K562 (cell line): ENCODE data around the gene FAM222A. TPM values are rescaled to one million over a fixed set of nuclear protein-coding genes. Genes with fewer than 3 reads are reported as not detected.

Experiments
- ATAC-seq: fragments of 200-7000 bp; cut with Tn5 transposase; 3 replicates; pipeline ENCODE4 v1.9.1; 2020; ENCODE audit warnings: moderate library complexity
- BruUV-seq: library from RNA; stranded (reverse); fragments of 400-500 nt; replicated peaks from 2 replicates; lab custom pipeline; 2021; lab: Mats Ljungman, UMichigan
- CTCF ChIA-PET: fragments of 300-600 bp; formaldehyde crosslinking; extraction: SDS; loops from one replicate; lab custom pipeline; 2021; ENCODE audit warnings: low intra/inter-chr PET ratio; lab: Yijun Ruan, JAX
- POLR2A ChIA-PET: fragments of 300-600, 350-650 bp; sonication (Branson Sonifier 250); formaldehyde crosslinking; extraction: SDS; loops from one replicate; lab custom pipeline; 2021; ENCODE audit warnings: antibody characterized with exemption, inconsistent platforms; lab: Yijun Ruan, JAX
- DNase-seq, 4 experiments: peaks; one replicate each; pipeline versions ENCODE4 v3.0.0 to v3.0.0-alpha.2; 2011 to 2018; ENCODE audit warnings: low spot score in 3 of 4, mixed read lengths in 3 of 4; ENCODE audit errors: extremely low read depth in 1 of 4
- FAIRE-seq: peaks from 2 replicates; lab custom pipeline; 2011; peaks lifted over from hg19 to GRCh38; lab: Jason Lieb, UNC
- H2AFZ ChIP-seq: 2 replicates; pipeline ENCODE4 v1.6.0; 2011; ENCODE audit warnings: low read depth, low read length, control low read depth, inconsistent platforms
- H3K27ac ChIP-seq: fragments of 200-600 bp; 3 replicates; pipeline ENCODE4 v1.8.0; 2011; ENCODE audit warnings: low read depth, mild to moderate bottlenecking, control low read depth, inconsistent platforms, low read length, moderate library complexity, mixed read lengths; ENCODE audit errors: extremely low read depth
- H3K27me3 ChIP-seq, 2 experiments: fragments of 300-600 bp in 1 of 2; 2 replicates in 1 of 2; 3 replicates in 1 of 2; pipeline versions ENCODE4 v1.6.0 to v1.8.0; 2011; ENCODE audit warnings: inconsistent platforms in 2 of 2, low read length in 2 of 2, mild to moderate bottlenecking in 1 of 2, mixed read lengths in 1 of 2, moderate library complexity in 1 of 2; ENCODE audit not compliant: control insufficient read depth in 2 of 2, insufficient read depth in 2 of 2
- H3K36me3 ChIP-seq: fragments of 300-600 bp; 3 replicates; pipeline ENCODE4 v1.8.0; 2011; ENCODE audit warnings: mild to moderate bottlenecking, low read length, inconsistent platforms; ENCODE audit not compliant: control insufficient read depth, insufficient read depth
- H3K4me1 ChIP-seq, 2 experiments: fragments of 200-600 bp in 1 of 2; replicated peaks in 1 of 2; 2 replicates in 1 of 2; 3 replicates in 1 of 2; pipeline versions ENCODE4 v1.5.1 to v1.8.0; 2011; ENCODE audit warnings: inconsistent platforms in 2 of 2, low read length in 2 of 2, mild to moderate bottlenecking in 1 of 2, mixed read lengths in 1 of 2, moderate library complexity in 1 of 2; ENCODE audit not compliant: control insufficient read depth in 2 of 2, insufficient read depth in 2 of 2
- H3K4me2 ChIP-seq: 2 replicates; pipeline ENCODE4 v1.6.1; 2011; ENCODE audit warnings: low read length, control low read depth, inconsistent platforms, mixed read lengths; ENCODE audit not compliant: insufficient read depth
- H3K4me3 ChIP-seq: fragments of 200-600 bp; sonication (generic), shearing (Covaris generic); 2 replicates; pipeline ENCODE4 v1.5.1; 2016; ENCODE audit warnings: control low read depth, inconsistent platforms
- H3K79me2 ChIP-seq: fragments of 200-600 bp; 3 replicates; pipeline ENCODE4 v1.8.0; 2011; ENCODE audit warnings: low read length, inconsistent platforms; ENCODE audit not compliant: control insufficient read depth, insufficient read depth
- H3K9ac ChIP-seq, 2 experiments: 2 replicates each; pipeline versions ENCODE4 v1.6.0 to v1.6.1; 2011; ENCODE audit warnings: low read depth in 2 of 2, low read length in 2 of 2, control low read depth in 1 of 2, inconsistent platforms in 1 of 2, mild to moderate bottlenecking in 1 of 2, mixed read lengths in 1 of 2; ENCODE audit not compliant: insufficient read depth in 1 of 2
- H3K9me1 ChIP-seq: one replicate; pipeline ENCODE4 v1.6.0; 2011; ENCODE audit warnings: inconsistent platforms, mild to moderate bottlenecking, low read length, moderate library complexity; ENCODE audit not compliant: control insufficient read depth, insufficient read depth
- H3K9me3 ChIP-seq: replicated peaks from 2 replicates; pipeline ENCODE4 v1.5.1; 2011; ENCODE audit warnings: low read depth, low read length, inconsistent platforms; ENCODE audit not compliant: control insufficient read depth, insufficient read depth
- H4K20me1 ChIP-seq: replicated peaks from 2 replicates; pipeline ENCODE4 v1.6.1; 2011; ENCODE audit warnings: low read length, inconsistent platforms, mixed read lengths; ENCODE audit not compliant: control insufficient read depth, insufficient read depth
- ARID2 ChIP-seq: fragments of 450-650 bp; IDR thresholded peaks from 2 replicates; pipeline ENCODE4 v1.6.1; 2017; ENCODE audit warnings: antibody characterized with exemption, mild to moderate bottlenecking
- CBX2 ChIP-seq: fragments of 200-600 bp; sonication (generic); IDR thresholded peaks from one replicate; pipeline ENCODE4 v1.6.1; 2012; ENCODE audit warnings: mild to moderate bottlenecking, low read length, inconsistent platforms; ENCODE audit not compliant: insufficient read depth, poor library complexity, severe bottlenecking
- ELF1 ChIP-seq: fragments of 200-800 bp; sonication (Bioruptor generic); IDR thresholded peaks from 2 replicates; pipeline ENCODE4 v1.6.1; 2016; ENCODE audit warnings: missing genetic modification characterization, missing compliant biosample characterization
- GTF2A2 ChIP-seq: IDR thresholded peaks from 2 replicates; pipeline ENCODE4 v1.6.1; 2016; ENCODE audit warnings: mild to moderate bottlenecking, missing genetic modification characterization, missing compliant biosample characterization
- KLF1 ChIP-seq: fragments of 450-650 bp; IDR thresholded peaks from 2 replicates; pipeline ENCODE4 v1.6.1; 2016; ENCODE audit warnings: missing genetic modification characterization, missing compliant biosample characterization
- MEF2D ChIP-seq: conservative IDR thresholded peaks from 2 replicates; pipeline ENCODE4 v1.6.1; 2016; ENCODE audit warnings: low read depth, missing genetic modification characterization, missing compliant biosample characterization
- MNT ChIP-seq, 2 experiments: fragments of 450-650 bp; conservative IDR thresholded peaks; 2 replicates each; pipeline ENCODE4 v1.6.1; 2017; ENCODE audit warnings: mild to moderate bottlenecking in 2 of 2, moderate library complexity in 2 of 2
- NCOR1 ChIP-seq: fragments of 450-650 bp; IDR thresholded peaks from 2 replicates; pipeline ENCODE4 v1.6.1; 2016; ENCODE audit warnings: mild to moderate bottlenecking, moderate library complexity
- POLR2A ChIP-seq: fragments of 450-650 bp; conservative IDR thresholded peaks from 2 replicates; pipeline ENCODE4 v1.6.1; 2016
- PTBP1 ChIP-seq: fragments of 200-400 bp; formaldehyde crosslinking; IDR thresholded peaks from 2 replicates; pipeline ENCODE4 v1.6.1; 2017; ENCODE audit warnings: low read depth, low read length
- SMARCB1 ChIP-seq: IDR thresholded peaks from 2 replicates; pipeline ENCODE4 v1.6.1; 2011; ENCODE audit warnings: improper control_type of control experiment, low read depth; ENCODE audit not compliant: insufficient read length
- SMARCE1 ChIP-seq: fragments of 450-650 bp; IDR thresholded peaks from 2 replicates; pipeline ENCODE4 v1.7.1; 2016; ENCODE audit warnings: mild to moderate bottlenecking
- XRCC5 ChIP-seq: fragments of 200-400 bp; formaldehyde crosslinking; IDR thresholded peaks from 2 replicates; pipeline ENCODE4 v1.6.1; 2017; ENCODE audit warnings: low read depth, mild to moderate bottlenecking, low read length
- ZBTB34 ChIP-seq: fragments of 250-450 bp; sonication (Bioruptor Pico); IDR thresholded peaks from 2 replicates; pipeline ENCODE4 v1.8.0; 2021; ENCODE audit warnings: mild to moderate bottlenecking, moderate library complexity
- ZBTB7A ChIP-seq: IDR thresholded peaks from 2 replicates; pipeline ENCODE4 v1.6.1; 2011; ENCODE audit warnings: low read depth, mild to moderate bottlenecking, low read length, moderate library complexity, borderline replicate concordance; ENCODE audit not compliant: control insufficient read depth
- ZC3H11A ChIP-seq: IDR thresholded peaks from 2 replicates; pipeline ENCODE4 v1.6.1; 2012; ENCODE audit warnings: low read depth, low read length, improper control_type of control experiment
- ZNF212 ChIP-seq: fragments of 450-650 bp; formaldehyde crosslinking; IDR thresholded peaks from 2 replicates; pipeline ENCODE4 v1.4.0; 2020; ENCODE audit warnings: mild to moderate bottlenecking
- ZNF41 ChIP-seq: fragments of 250-450 bp; sonication (Bioruptor Pico); conservative IDR thresholded peaks from 2 replicates; pipeline ENCODE4 v1.4.0; 2020; ENCODE audit warnings: mild to moderate bottlenecking
- ZNF696 ChIP-seq: fragments of 250-450 bp; sonication (Bioruptor Pico); conservative IDR thresholded peaks from 2 replicates; pipeline ENCODE4 v1.4.0; 2020; ENCODE audit warnings: mild to moderate bottlenecking, moderate library complexity
- ZNF79 ChIP-seq: fragments of 250-450 bp; sonication (Bioruptor Pico); IDR thresholded peaks from 2 replicates; pipeline ENCODE4 v1.4.0; 2020; ENCODE audit warnings: low read depth, mild to moderate bottlenecking, moderate library complexity
- WGBS: fragments of 100-300 bp; shearing (Covaris generic); methylation state at CpG from one replicate; pipeline ENCODE4 v1.1.6; 2016; ENCODE audit warnings: low coverage, mixed read lengths; ENCODE audit not compliant: insufficient coverage; ENCODE audit errors: missing lambda C conversion rate; 5-methylcytosine and 5-hydroxymethylcytosine counted together
- in situ Hi-C: fragments of 300-500 bp; cut with MboI; formaldehyde crosslinking; loops from 4 replicates; pipeline ENCODE4 v1.15.0; 2018; ENCODE audit warnings: inconsistent platforms, mixed read lengths
- intact Hi-C: fragments of 100-400 bp; cut with micrococcal nuclease; formaldehyde crosslinking; loops from 2 replicates; pipeline ENCODE4 v1.14.2; 2022
- polyA plus RNA-seq, 8 experiments: library from polyadenylated mRNA; depleted of rRNA in 4 of 8; stranded (reverse) in 5 of 8; unstranded in 3 of 8; fragments of >200 nt; fragmentation: Nextera tagmentation in 2 of 8; fragmentation: Illumina TruSeq in 1 of 8; extraction: Ambion mirVana in 2 of 8; extraction: Trizol in 1 of 8; gene quantifications; 2 replicates each; pipeline versions ENCODE4 v1.2.1 to v1.2.3, GENCODE V29; 2011 to 2014; ENCODE audit warnings: inconsistent platforms in 1 of 8, missing spikeins in 1 of 8
- total RNA-seq, 7 experiments: library from RNA; depleted of rRNA in 6 of 7; stranded (reverse); fragments of >200 nt in 6 of 7; fragmentation: Illumina TruSeq in 2 of 7; extraction: Trizol in 2 of 7; gene quantifications; 2 replicates each; pipeline versions ENCODE4 v1.2.1 to v1.2.3, GENCODE V29; 2011 to 2021; ENCODE audit warnings: low replicate concordance in 1 of 7
- TF ChIP-seq, protein P1 (sequence below), 3 experiments: fragments of 200-800 bp in 1 of 3; sonication (Bioruptor generic) in 1 of 3; sonication (generic) in 1 of 3; formaldehyde crosslinking in 1 of 3; IDR thresholded peaks; 2 replicates each; pipeline versions ENCODE4 v1.6.1 to v1.8.0; 2016 to 2022; ENCODE audit warnings: mild to moderate bottlenecking in 2 of 3, missing compliant biosample characterization in 2 of 3, missing genetic modification characterization in 2 of 3, missing genetic modification reagents in 1 of 3

The FAM222A gene
- total and polyA plus RNA-seq, 9 of the 15 experiments (the other 6 are each of a cell fraction or from before 2014, with no cell fraction given), result 0.03 to 0.36 (median 0.12) TPM; not detected in 1

- H3K9me1 ChIP-seq, result no peaks in the 10 kb centered on the region
- peaks cover 18% of the 10 kb centered on the region for H4K20me1 ChIP-seq
- no peak overlapping the region for H3K4me2 ChIP-seq
- no peak overlapping the region for H2AFZ ChIP-seq
- H3K4me3 ChIP-seq, result no peak overlapping the region
- ChIA-PET CTCF (no interaction called here), POLR2A (no interaction called here)
- no peak overlapping the region for H3K27ac ChIP-seq
- BruUV-seq, result no TSS peak
- intact Hi-C loops (no loop called here), in situ Hi-C loops (no loop called here)
- H3K9ac ChIP-seq, result no peak overlapping the region
- no peaks in the 10 kb centered on the region for H3K36me3 ChIP-seq
- H3K4me1 ChIP-seq, result peaks cover 7 to 9% of the 10 kb centered on the region in 2 experiments; a peak in 3 of 5 replicates
- DNase-seq, result peak; percentile 66 to 84 (median 76)
- WGBS, result 5% methylated on average over 12 of the region's 12 CpGs
- ATAC-seq, result peak; percentile 92
- FAIRE-seq, result peak; percentile 72
- peaks cover 13 to 51% of the 10 kb centered on the region in 2 experiments; a peak in 4 of 5 replicates for H3K27me3 ChIP-seq
- no peaks in the 10 kb centered on the region for H3K9me3 ChIP-seq
- H3K79me2 ChIP-seq, result no peaks in the 10 kb centered on the region
- TF ChIP-seq ARID2 (no peak), PTBP1 (no peak), NCOR1 (no peak), GTF2A2 (tag) (no peak), XRCC5 (no peak), ZNF212 (no peak), CBX2 (no peak), MEF2D (tag) (no peak), MNT (conservative IDR thresholded peaks at IDR 0.05) (peak in 1 of 2 experiments; percentile 34; a peak in 1 of 4 replicates), ZNF79 (CRISPR knock-in tag) (no peak), ZNF696 (CRISPR knock-in tag) (no peak), ZC3H11A (no peak), KLF1 (tag) (no peak), SMARCB1 (no peak), ELF1 (tag) (no peak), ZBTB34 (CRISPR knock-in tag) (no peak), ZNF41 (CRISPR knock-in tag) (no peak), ZBTB7A (no peak), POLR2A (no peak), SMARCE1 (no peak)
- TF ChIP-seq, protein P1, sequence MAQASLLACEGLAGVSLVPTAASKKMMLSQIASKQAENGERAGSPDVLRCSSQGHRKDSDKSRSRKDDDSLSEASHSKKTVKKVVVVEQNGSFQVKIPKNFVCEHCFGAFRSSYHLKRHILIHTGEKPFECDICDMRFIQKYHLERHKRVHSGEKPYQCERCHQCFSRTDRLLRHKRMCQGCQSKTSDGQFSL (CRISPR knock-in tag; IDR thresholded peaks at IDR 0.05), result no peak
- TF ChIP-seq, protein P1 (tag; IDR thresholded peaks at IDR 0.05), result no peak
Observed at GRCh38 chr12:109736552-109737108, 23.0 kb downstream of the FAM222A start.
